ENCODE measurements around the gene GOLGA7B.

The GOLGA7B gene

DNA sequence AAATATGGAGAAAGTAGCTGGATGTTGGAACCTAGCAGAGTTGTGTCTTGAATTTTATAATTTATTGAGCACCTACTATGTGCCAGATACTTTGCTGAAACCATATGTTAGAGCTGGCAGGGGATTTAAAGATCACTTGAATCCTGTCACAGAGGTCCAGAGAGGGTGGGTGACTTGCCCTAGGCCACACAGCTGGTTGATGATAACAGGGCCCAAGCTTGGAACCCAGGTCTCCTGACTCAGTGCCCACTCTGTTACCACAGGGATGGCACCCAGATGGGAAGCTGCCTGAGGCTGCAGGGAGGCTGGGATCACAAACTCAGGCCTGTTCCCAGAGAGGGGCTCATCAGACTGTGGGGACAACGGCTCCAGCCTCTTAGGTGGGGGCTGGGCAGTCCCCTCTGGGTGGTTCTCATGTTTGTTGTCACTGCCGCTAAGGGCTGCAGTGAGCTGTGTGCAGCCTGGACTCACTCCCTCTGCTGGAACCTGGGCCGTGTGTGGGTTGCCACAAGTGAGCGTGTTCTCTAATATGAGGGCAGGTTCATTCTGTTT is 18.6 kb downstream of the GOLGA7B start:
- DNase-seq (ENCODE audit: low spot score) = no peak

DNA sequence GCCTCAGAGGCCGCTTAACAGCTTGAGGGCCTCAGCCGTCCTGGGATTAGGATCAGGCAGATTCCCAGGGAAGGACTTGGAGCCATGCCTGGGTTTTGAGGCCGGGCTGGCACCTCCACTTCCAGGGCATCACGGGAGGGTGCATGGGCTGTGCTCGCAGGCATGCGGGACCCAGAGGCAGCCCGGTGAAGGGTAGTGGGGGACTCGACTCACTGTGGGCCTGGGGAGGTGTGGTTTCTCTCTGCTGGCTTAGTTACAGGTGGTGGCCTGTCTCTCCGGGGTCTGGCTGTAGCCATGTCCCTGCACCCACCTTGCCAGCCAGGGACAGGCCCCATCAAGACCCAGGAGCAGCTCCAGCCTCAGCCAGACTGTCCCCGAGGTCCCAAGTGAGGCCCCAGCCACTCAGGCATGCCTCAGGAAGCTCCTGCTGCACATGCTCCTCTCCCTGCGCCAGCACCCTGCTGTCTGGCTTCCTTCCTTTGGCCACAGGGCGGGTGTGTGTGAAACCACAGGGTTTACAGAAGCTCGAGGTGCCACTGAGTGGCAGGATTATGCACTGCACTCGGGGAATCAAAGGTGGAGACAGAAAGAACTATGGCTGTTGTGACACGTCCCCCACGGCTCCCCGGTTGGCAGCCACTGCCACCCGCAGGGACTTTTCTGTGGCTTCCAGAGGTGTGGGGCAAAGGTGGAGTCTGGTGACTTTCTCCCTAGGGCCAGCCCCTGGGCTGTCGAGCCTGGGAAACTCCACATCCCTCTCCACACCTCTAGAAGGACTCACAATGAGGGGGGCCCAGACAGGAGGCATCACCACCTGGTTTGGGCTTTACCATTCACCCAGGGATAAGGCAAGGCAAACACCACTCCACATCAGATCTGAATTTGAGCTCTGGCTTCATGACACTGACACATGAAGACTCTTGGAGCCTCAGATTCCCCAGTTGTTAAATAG is 19.7 kb downstream of the GOLGA7B start:
- DNase-seq (ENCODE audit: low spot score) = peak; percentile 80

DNA sequence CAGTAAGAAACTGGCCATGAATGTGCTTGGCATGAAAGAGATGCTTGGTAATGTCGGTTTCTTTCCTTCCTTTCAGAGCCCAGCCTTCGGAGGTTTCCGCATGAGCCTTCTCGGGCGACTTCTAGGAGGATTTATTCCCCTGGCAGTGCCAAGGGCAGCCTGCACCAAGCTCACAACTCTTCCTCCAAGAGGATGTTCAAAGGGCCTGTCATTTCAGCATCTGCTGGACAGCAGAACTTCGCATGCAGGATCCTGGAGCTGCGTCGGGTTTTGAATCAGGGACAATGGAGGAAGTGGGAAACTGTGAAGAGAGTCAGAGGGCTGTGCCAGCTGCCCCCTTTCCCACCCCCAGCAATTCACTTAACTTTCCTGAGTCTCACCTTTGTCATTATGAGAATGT is 21.3 kb downstream of the GOLGA7B start:
- DNase-seq (ENCODE audit: low spot score) = no peak

DNA sequence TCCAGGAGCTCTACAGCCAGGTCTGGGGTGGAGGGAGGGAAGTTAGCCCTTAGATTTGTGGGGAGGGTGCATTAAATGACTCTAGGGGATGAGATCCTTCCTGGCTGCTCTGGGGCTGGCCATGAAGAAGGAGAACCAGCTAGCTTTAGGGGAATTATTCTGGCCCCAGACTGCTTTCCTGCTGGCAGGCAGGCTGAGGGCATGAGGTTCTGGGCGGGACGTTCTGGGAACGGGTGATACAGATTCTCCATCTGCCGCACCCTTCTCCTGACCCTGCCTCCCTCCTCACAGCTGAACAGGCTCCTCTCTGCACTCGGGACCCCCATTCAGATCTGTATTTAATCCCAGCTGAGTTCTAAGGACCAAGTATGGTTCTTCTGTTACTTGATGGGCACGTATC is 23.9 kb downstream of the GOLGA7B start:
- DNase-seq (ENCODE audit: low spot score) = no peak

DNA sequence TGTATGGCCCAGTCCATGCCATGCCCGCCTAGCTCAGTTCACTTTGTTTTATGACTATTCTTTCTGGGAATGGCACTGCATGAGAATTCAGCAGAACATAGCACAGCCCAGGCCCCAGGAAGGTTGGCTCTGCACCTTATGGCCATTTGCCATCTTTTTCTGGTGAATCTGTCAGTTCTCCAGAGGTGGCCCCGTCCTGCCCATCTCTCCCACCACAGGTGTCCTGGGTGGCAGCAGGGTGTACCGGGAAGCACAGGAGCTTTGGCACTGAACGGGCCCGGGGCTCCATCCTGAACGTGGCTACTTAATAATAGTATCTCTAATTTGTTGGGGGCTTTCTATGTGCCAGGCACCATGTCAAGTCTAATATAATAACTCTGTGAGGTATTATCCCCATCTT is 24.7 kb downstream of the GOLGA7B start:
- no peak for DNase-seq (ENCODE audit: low spot score)

DNA sequence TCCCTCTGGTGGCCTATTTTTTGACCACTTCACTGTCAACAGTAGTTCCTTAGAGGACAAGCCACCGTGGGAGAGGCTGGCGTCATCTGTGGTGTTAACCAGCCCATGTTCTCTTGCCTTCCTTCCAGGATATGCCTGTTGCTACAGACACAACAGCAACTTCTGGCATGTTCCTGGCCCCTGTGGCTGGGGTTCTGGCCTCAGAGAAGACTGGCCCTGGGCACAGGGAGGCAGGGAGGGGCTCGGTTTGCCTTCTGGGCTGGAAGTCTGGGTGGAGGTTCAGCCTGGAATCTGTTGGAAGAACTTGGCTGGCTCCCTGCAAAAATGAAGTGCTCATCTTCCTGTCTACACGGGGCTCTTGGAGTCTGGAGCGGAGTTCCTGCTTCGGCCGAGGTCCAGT is 25.7 kb downstream of the GOLGA7B start:
- DNase-seq (ENCODE audit: low spot score) = no peak

DNA sequence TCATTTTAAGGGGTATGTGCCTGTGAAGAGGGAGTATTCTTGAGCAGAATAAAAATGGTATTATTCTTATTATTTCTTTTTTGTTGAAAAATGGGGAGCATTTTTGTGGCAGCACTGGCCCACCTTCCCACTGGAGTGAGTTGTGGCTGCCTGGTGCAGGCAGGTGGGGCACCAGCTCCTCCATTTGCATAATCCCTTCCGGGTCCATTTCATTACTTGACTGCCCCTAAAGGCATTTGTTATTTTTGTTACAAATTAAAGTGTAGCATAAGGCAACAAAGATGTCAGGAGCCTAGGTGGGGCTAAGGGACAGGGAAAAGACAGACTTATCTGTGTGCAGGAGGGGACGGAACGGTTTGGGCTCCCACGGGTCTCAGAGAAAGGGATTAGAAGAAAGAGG is 26.8 kb downstream of the GOLGA7B start:
- no peak for DNase-seq (ENCODE audit: low spot score)

DNA sequence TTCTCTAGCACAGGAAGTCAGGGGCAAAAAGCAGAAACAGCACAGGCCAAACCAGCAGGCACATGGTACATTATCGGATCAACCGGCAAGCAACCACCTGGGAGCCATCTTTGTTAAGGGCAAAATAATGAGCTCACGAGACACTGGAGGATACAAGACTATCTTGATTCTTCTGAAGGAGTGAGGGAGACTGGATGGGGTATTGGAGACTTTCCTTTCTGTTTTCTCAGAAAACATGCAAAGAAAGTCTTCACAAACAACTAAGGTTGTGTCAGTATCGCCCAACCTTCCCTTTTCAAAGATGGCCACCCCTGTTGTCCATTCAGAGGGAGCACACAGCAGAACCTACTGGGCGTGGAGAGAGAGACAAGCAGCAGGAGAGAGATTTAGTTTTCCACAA is 29.6 kb downstream of the GOLGA7B start:
- no peak for DNase-seq (ENCODE audit: low spot score)

DNA sequence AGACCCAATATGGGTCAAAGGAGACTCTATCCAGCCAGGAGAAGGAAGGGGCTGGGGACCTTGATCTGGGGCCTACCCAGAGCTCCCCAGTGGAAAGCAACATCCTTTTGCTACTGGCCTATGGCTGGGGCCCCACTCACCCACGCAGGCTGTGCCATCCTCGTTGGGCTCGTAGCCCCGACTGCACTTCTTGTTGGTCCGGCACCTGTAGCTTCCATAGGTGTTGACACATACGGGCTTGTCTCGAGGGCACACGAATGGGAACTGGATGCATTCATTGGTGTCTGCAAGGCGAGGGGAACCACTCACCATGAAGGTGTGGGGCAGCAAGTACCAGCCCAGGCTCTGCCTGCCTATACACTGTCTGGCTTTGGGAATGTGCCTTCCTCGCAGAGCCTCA is 30.5 kb downstream of the GOLGA7B start:
- no peak for DNase-seq (ENCODE audit: low spot score)

DNA sequence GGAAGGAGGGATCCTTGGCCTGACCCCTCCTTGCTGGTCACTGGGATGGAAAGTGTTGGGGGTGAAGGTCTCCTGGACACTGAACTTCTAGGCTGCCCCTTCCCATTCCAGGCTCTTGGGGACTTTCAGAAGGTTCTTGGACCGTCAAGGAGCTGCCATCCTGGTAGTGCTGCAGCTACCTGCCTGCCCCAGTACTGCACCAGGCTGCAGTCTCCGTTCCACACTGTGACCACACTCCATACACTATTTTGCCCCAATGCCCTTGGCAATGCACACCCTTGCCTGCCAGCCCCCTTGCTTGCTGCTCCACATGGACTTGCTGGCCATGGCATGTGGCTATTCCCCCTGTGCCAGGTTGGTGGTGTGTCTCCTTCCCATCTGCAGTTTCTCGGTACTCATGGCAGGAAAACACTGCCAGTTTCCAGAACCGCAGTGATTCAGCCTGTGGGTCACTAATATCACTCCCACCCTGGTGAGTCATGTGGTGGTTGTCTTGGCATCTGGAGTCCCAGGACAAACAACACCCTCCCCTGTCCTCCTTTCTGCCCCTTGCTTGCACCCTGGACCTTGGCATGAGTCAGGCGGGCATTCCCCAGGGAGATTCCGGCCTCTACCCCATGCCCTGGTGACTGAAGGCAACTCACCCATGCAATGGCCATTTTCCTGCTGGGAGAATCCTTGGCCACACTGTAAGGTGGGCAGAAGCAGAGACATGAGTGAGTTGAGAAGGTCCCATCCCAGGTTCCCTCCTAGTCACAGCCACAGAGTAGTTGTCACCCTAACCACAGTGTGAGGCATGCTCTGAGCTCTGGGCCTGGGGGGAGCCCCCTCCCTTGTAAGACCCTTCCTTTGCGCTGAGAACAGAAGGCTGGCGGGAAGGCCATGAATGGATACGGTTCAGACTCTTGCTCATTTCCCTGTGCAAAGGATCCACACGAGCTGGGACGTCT is 32.8 kb downstream of the GOLGA7B start:
- DNase-seq (ENCODE audit: low spot score) = no peak

DNA sequence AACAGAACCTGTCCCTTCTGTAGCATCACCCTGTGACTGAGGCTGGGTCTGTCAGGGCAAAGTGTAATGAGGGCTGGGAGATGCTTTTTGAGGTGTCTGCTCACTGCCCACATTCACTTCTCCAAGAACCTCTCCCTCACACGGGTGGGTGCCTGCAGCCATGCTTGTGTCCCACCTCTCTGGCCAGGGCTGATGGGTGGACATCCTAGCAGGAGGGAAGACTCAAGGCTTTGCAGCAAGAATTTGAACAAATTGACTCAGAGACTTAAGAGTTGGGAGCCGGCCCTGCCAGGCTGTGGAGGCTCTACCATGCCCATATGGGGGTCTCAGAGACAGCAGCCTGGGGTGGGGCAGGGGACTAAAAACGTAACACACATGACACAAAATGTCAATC is 33.4 kb downstream of the GOLGA7B start:
- DNase-seq (ENCODE audit: low spot score) = no peak

DNA sequence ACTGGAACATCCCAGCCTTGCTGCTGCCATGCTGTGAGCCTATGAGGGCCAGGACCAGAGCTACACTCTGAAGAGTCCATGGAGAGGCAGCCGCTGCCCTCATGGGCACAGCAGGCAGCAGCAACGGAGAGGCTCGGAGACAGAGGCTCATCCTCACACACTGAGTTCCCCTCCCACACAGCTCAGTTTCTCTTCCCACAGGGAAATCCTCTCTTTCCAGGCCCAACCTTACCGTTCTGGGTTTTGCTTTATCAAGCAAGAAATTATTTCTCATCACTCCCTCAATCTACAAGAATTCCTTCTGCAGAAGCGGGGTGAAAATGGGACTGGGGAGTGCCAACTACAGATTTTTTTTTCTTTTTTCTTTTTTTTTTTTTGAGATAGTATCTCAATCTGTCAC is 36.6 kb downstream of the GOLGA7B start:
- DNase-seq (ENCODE audit: low spot score) = no peak

DNA sequence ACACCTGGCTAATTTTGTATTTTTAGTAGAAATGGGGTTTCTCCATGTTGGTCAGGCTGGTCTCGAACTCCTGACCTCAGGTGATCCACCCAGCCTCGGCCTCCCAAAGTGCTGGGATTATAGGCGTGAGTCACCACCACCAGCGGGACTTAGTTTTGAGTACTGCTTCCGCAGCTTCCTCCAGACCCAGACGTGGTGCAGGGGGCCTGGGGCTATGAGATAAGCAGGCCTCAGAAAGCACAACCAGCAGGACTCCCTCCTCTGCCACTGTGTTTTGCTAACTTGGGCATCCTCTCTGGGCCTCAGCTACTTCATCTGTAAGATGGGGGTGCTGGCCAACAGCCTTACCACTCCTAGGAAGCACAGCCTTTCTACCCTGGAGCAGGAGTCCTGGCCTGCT is 37.8 kb downstream of the GOLGA7B start:
- no peak for DNase-seq (ENCODE audit: low spot score)

DNA sequence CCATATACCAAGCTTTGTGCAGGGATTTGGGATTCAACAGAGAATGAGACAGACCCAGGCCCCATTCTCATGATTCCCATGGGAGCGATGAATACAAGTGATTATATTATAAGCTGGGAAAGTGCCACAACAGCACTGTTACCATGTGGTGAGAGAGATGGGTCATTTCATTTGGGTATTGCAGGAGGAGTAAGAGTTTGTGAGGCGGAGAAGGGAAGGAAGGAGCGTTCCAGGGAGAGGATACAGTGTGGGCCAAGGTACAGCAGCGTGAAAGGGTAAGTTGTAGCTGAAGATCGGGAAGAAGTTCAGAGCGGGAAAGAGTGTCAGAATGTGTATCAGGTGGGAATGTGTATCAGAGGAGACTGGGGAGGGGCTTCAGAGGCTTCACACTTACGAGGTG is 38.5 kb downstream of the GOLGA7B start:
- no peak for DNase-seq (ENCODE audit: low spot score)

DNA sequence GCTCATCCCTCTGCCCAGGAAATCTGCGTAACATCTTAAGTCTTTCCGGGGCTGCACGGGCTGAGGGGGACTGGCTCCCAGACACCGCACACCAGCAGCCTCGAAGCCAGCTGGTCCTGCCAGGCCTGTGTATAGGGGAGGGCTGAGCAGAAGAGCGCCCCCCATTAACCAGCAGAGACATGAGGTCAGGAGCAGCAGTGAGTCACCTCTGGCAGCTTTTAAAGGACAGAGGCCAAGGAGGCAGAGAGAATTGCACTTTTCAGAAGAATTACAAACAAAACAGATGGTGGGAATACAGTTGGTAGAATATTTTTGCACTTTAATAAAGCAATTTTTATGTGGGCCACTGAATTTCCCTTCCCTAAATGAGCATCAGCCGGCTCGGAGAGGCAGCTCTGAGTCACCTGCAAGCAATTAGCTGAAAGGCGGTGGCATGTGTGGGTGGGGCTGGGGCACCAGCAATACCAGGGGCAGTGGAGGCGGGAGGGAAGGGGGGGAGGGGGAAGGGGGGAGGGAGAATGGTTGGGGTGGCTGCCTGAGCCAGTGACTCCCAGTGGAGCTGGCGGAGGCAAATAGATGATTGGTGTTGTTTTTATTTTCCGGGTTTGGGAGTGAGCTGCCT is 39.1 kb downstream of the GOLGA7B start:
- no peak for DNase-seq (ENCODE audit: low spot score)

DNA sequence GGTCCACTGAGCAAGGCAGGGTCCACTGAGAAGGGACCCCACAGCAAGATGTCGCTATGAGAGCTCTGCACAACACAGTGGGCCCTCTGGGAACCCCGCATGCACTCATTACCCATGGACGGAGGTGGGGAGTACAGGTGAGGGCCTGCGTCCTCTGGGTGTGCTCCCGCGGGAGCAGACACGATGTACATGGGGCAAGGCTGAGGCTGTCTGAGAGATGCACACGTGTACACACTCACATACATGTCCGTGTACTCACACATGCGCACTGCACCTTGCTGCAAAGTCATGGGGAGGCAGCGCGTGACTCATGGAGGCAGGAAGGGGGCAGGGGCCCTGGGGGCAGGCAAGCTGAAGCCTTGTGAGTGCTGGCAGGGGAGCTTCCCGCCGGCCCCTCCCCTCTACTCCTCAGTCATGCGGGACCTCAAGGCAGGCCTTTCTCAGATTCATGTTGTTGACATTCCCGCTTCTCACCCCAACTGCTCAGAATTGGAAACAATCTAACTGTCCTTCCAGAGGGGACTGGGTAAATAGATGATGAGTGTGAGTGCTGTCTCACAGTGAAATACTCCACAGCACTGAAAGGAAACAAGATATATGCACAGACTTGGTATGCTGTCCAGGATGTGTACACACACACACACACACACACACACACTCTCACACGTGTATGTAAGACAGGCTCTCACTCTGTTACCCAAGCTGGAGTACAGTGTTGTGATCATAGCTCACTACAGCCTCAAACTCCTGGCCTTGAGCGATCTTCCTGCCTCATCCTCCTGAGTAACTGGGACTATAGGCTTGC is 40.0 kb downstream of the GOLGA7B start:
- DNase-seq (ENCODE audit: low spot score) = no peak

DNA sequence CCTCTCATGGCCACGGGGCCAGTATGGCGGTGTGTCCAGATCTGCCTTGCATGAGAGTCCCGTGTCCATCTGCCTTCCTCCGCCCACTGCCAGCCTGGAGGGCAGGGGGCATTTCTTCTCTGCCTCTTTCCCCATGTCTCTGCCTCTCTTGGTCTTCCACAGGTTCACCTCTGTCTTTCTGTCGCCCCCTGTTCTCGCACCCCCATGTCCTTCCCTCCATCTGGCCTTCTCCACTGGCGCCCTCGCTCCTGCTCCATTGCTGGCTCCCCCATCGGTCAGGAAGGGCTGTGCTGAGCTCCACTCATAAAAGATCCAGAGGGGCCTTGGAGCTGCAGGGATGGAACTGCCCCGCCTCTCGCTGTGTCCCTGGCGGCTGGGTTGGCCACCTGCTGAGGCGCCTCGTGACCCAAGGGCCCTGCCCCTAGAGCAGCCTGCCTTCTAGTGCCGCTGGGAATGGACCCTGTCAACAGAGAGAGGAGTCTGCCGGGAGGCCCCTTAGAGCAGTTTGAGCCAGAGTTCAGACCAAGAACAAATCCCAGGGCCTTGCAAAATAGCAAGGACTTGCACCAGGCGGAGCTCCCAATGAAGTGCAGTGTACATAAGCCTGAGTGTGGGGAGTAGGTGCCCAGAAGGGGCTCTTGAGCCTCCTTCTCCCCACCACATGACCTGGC is 42.0 kb downstream of the GOLGA7B start:
- DNase-seq (ENCODE audit: low spot score) = no peak

DNA sequence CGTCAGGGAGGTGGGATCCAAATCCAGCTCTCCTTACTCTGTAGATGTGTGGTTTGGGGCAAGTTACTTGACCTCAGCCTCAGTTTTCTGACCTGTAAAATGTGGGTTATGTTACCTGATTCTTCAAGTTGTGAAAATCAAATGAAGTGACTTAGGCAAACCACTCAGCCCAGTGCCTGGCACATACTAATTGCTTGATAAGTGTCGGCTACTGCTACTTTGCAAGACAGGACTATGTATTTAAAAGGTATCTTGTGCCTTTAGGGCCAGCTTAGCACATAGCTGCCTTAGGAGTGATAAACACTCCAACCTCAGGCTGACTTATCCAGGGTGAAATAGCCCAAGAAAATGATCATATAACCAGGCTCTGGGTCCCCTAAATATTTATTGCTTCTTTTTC is 42.9 kb downstream of the GOLGA7B start:
- no peak for DNase-seq (ENCODE audit: low spot score)

DNA sequence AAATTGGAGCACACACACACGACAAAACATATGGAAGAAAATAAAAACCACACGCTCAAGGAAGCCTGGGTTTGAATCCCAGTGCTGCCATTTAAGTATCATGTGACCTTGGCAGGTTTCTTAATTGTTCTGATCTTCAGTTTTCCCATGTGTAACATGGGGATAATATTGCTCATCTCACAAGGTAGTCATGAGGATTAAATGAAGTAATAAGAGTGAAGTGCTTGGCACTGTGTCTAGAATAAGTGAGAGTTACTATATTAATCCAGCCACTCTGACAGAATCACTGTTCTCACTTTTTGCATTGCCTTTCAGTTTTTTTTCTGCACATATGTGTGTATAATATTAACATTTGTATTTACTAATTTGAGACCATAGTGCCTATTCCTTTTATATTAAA is 43.3 kb downstream of the GOLGA7B start:
- no peak for DNase-seq (ENCODE audit: low spot score)

DNA sequence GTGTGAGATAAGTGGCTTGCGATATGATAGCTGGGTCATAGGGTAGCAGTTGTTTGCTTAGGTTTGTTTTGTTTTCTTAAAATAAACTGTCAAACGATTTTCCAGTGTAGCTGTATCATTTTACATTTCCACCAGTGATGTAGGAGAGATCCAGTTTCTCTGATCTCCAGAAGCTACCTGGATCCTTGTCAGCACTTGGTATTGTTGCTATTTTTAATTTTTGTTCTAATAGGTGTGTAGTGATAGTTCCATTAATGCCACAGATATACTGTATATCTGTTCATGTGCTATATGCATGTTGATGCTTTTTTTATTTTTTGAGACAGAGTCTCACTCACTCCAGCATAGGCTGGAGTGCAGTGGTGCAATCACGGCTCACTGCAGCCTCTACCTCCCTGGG is 44.4 kb downstream of the GOLGA7B start:
- no peak for DNase-seq (ENCODE audit: low spot score)

DNA sequence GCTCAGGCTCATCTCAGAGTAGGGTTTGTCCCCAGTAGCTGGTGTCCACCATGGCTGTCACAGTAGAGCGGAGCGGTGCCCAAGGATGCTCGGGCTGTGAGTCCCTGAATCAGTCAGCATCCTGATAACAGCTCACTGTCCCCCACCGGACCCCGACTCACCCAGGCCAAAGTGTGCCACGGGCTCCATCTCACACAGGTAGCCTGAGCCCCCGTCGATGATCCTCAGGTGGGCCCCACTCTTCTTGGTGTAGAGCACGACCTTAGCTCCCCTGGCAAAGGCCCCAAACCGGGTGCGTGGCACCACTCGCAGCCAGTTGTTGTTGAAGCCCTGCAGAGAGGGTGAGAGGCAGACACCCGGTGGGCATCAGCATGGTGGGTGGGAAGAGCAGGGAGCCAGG is 45.4 kb downstream of the GOLGA7B start:
- no peak for DNase-seq (ENCODE audit: low spot score)
